OCI-LY7 (cell line): Measurements from ENCODE around the gene DLX2. TPM values are rescaled to one million over a fixed set of nuclear protein-coding genes. Genes with fewer than 3 reads are reported as not detected.

Experiments
- BruUV-seq: library from RNA; stranded (reverse); fragments of 400-500 nt; replicated peaks from 2 replicates; lab custom pipeline; 2021; lab: Mats Ljungman, UMichigan
- CTCF ChIA-PET: fragments of 300-600 bp; sonication (Branson Sonifier 250); formaldehyde crosslinking; loops from one replicate; lab custom pipeline; 2022; ENCODE audit warnings: antibody characterized with exemption; ENCODE audit not compliant: unreplicated experiment; lab: Charles Lee
- POLR2A ChIA-PET: fragments of 300-600 bp; sonication (Branson Sonifier 250); formaldehyde crosslinking; loops from one replicate; lab custom pipeline; 2022; ENCODE audit warnings: antibody characterized with exemption; lab: Charles Lee
- DNase-seq: peaks from one replicate; pipeline ENCODE4 v3.0.0-alpha.2; 2015; ENCODE audit warnings: low spot score
- H2AFZ ChIP-seq: fragments of 200-600 bp; sonication (generic), shearing (Covaris generic); 2 replicates; pipeline ENCODE4 v1.6.1; 2014; ENCODE audit warnings: mild to moderate bottlenecking, antibody characterized with exemption, low read length, moderate library complexity
- H3K27ac ChIP-seq: fragments of 200-600 bp; sonication (generic); 2 replicates; pipeline ENCODE4 v1.5.1; 2014; ENCODE audit warnings: mixed run types, low read depth, mild to moderate bottlenecking, moderate library complexity, low read length, inconsistent platforms; ENCODE audit not compliant: poor library complexity, severe bottlenecking
- H3K36me3 ChIP-seq: fragments of 200-600 bp; sonication (generic); 2 replicates; pipeline ENCODE4 v1.6.1; 2014; ENCODE audit warnings: mild to moderate bottlenecking, antibody characterized with exemption, low read length, moderate library complexity, mixed read lengths; ENCODE audit not compliant: insufficient read depth
- H3K4me1 ChIP-seq: fragments of 200-600 bp; sonication (generic); 2 replicates; pipeline ENCODE4 v1.5.1; 2014; ENCODE audit warnings: mild to moderate bottlenecking, low read length; ENCODE audit not compliant: insufficient read depth, poor library complexity, severe bottlenecking
- H3K4me2 ChIP-seq: fragments of 200-600 bp; sonication (generic); 2 replicates; pipeline ENCODE4 v1.6.1; 2014; ENCODE audit warnings: mild to moderate bottlenecking, low read length
- H3K4me3 ChIP-seq: fragments of 200-600 bp; sonication (generic); 2 replicates; pipeline ENCODE4 v1.5.1; 2014; ENCODE audit warnings: mild to moderate bottlenecking, low read depth, low read length; ENCODE audit not compliant: poor library complexity, severe bottlenecking
- H3K79me2 ChIP-seq: fragments of 200-600 bp; sonication (generic); 2 replicates; pipeline ENCODE4 v1.6.1; 2016; ENCODE audit warnings: low read depth, mild to moderate bottlenecking, low read length, moderate library complexity, mixed read lengths; ENCODE audit not compliant: insufficient read depth
- H3K9me2 ChIP-seq: fragments of 200-600 bp; sonication (generic); 2 replicates; pipeline ENCODE4 v1.6.1; 2016; ENCODE audit warnings: mild to moderate bottlenecking, low read length, mixed read lengths; ENCODE audit not compliant: insufficient read depth
- H3K9me3 ChIP-seq: fragments of 200-600 bp; sonication (generic); 2 replicates; pipeline ENCODE4 v1.6.1; 2014; ENCODE audit warnings: mild to moderate bottlenecking, mixed run types, low read length, mixed read lengths
- H4K20me1 ChIP-seq: fragments of 200-600 bp; sonication (generic); 2 replicates; pipeline ENCODE4 v1.6.1; 2014; ENCODE audit warnings: mild to moderate bottlenecking, antibody characterized with exemption, low read length, moderate library complexity, mixed read lengths; ENCODE audit not compliant: insufficient read depth
- EZH2phosphoT487 ChIP-seq: fragments of 200-600 bp; sonication (generic); IDR thresholded peaks from 2 replicates; pipeline ENCODE4 v1.6.1; 2018; ENCODE audit warnings: low read depth, borderline replicate concordance, mild to moderate bottlenecking, mixed run types, antibody characterized with exemption, low read length, moderate library complexity, mixed read lengths
- intact Hi-C: fragments of 100-400 bp; cut with micrococcal nuclease; formaldehyde crosslinking; loops from one replicate; pipeline ENCODE4 v1.10.0; 2022; ENCODE audit not compliant: unreplicated experiment
- total RNA-seq, 2 experiments: library from RNA; depleted of rRNA in 1 of 2; stranded (reverse); fragments of >200 nt in 1 of 2; shearing (Covaris generic) in 1 of 2; gene quantifications; 2 replicates each; pipeline ENCODE4 v1.2.3, GENCODE V29; 2014 to 2022
- TF ChIP-seq, protein P1 (sequence below): fragments of 200-600 bp; sonication (generic); conservative IDR thresholded peaks from 2 replicates; pipeline ENCODE4 v1.5.1; 2014; ENCODE audit warnings: mild to moderate bottlenecking, antibody characterized with exemption, low read length, moderate library complexity, mixed read lengths

Gene DLX2
- total RNA-seq, 2 experiments from 2014 or later, result 0.22 TPM; not detected in 1

- ChIA-PET CTCF (interaction anchor here (0.5 kb wide), 1 partner anchor 14 kb away, joined by 4 read pairs; no protein-coding TSS in a partner anchor), POLR2A (interaction anchor here (1.0 kb wide), 1 partner anchor 19 kb away, joined by 3 read pairs; the partner anchor contains the start of gene DLX2)
- no peak for TF ChIP-seq EZH2phosphoT487
- TF ChIP-seq, protein P1, sequence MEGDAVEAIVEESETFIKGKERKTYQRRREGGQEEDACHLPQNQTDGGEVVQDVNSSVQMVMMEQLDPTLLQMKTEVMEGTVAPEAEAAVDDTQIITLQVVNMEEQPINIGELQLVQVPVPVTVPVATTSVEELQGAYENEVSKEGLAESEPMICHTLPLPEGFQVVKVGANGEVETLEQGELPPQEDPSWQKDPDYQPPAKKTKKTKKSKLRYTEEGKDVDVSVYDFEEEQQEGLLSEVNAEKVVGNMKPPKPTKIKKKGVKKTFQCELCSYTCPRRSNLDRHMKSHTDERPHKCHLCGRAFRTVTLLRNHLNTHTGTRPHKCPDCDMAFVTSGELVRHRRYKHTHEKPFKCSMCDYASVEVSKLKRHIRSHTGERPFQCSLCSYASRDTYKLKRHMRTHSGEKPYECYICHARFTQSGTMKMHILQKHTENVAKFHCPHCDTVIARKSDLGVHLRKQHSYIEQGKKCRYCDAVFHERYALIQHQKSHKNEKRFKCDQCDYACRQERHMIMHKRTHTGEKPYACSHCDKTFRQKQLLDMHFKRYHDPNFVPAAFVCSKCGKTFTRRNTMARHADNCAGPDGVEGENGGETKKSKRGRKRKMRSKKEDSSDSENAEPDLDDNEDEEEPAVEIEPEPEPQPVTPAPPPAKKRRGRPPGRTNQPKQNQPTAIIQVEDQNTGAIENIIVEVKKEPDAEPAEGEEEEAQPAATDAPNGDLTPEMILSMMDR, result no peak
- intact Hi-C loops, result no loop called here
- H3K79me2 ChIP-seq, result no peaks in the 10 kb centered on the region
- peak overlapping the region; percentile 62 for H3K4me2 ChIP-seq
- DNase-seq, result peak; percentile 77
- peak overlapping the region; percentile 64 for H3K4me3 ChIP-seq
- no peaks in the 10 kb centered on the region for H4K20me1 ChIP-seq
- H3K9me3 ChIP-seq, result no peaks in the 10 kb centered on the region
- H3K4me1 ChIP-seq, result peaks cover 6% of the 10 kb centered on the region
- no peaks in the 10 kb centered on the region for H3K9me2 ChIP-seq
- no peaks in the 10 kb centered on the region for H3K36me3 ChIP-seq
- BruUV-seq, result no TSS peak
- no peak overlapping the region for H3K27ac ChIP-seq
- H2AFZ ChIP-seq, result peak overlapping the region; percentile 16; the same call in 1 of the 2 replicates
Measured at GRCh38 chr2:172084645-172085459, 17.8 kb downstream of the DLX2 start.

GRCh38 chr2:172084395-172084644 is 18.4 kb downstream of the DLX2 start:
- no peaks in the 10 kb centered on the region for H3K79me2 ChIP-seq
- H3K4me1 ChIP-seq, result peaks cover 6% of the 10 kb centered on the region
- H4K20me1 ChIP-seq, result no peaks in the 10 kb centered on the region
- POLR2A ChIA-PET, result no interaction called here
- no peak for TF ChIP-seq EZH2phosphoT487
- TF ChIP-seq, protein P1, result no peak
- H3K9me3 ChIP-seq, result no peaks in the 10 kb centered on the region
- no TSS peak for BruUV-seq
- no peak for DNase-seq
- no peaks in the 10 kb centered on the region for H3K9me2 ChIP-seq
- no peak overlapping the region for H3K27ac ChIP-seq
- intact Hi-C loops, result no loop called here
- CTCF ChIA-PET, result no interaction called here
- no peak overlapping the region for H2AFZ ChIP-seq
- H3K4me3 ChIP-seq, result peak overlapping the region; percentile 64
- H3K4me2 ChIP-seq, result peak overlapping the region; percentile 62
- H3K36me3 ChIP-seq, result no peaks in the 10 kb centered on the region
